SK-N-SH (cell line): ENCODE measurements around the gene UNC13D. TPM values are rescaled to one million over a fixed set of nuclear protein-coding genes. Genes with fewer than 3 reads are reported as not detected.
A peak's percentile ranks its signal among the peaks of the same experiment; 100 is the strongest.

Experiments used
- CTCF ChIA-PET: fragments of 300-600, 350-600 bp; formaldehyde crosslinking; extraction: SDS; loops from one replicate; lab custom pipeline; 2021; lab: Yijun Ruan, JAX
- POLR2A ChIA-PET: fragments of 350-600 bp; sonication (Branson Sonifier 250); formaldehyde crosslinking; extraction: SDS; loops from one replicate; lab custom pipeline; 2020; ENCODE audit warnings: antibody characterized with exemption, inconsistent platforms; lab: Yijun Ruan, JAX
- DNase-seq: peaks from one replicate; pipeline ENCODE4 v3.0.0; 2012
- H2AFZ ChIP-seq: fragments of 200-600 bp; sonication (generic); 2 replicates; pipeline ENCODE4 v1.8.1; 2016; ENCODE audit warnings: antibody characterized with exemption, mild to moderate bottlenecking, low read depth
- H3F3A ChIP-seq: fragments of 200-600 bp; sonication (generic); replicated peaks from 2 replicates; pipeline ENCODE3; 2016; ENCODE audit warnings: antibody characterized with exemption, mild to moderate bottlenecking; ENCODE audit not compliant: insufficient read depth
- H3K27ac ChIP-seq, 2 experiments: fragments of 200-500 bp in 1 of 2; fragments of 200-600 bp in 1 of 2; sonication (Bioruptor generic) in 1 of 2; sonication (generic), shearing (Covaris generic) in 1 of 2; 2 replicates each; pipeline versions ENCODE4 v1.5.1 to v1.6.1; 2014 to 2016; ENCODE audit warnings: low read depth in 2 of 2, inconsistent platforms in 1 of 2, low read length in 1 of 2, mild to moderate bottlenecking in 1 of 2, mixed read lengths in 1 of 2
- H3K27me3 ChIP-seq: fragments of 200-600 bp; sonication (generic), shearing (Covaris generic); 2 replicates; pipeline ENCODE4 v1.6.1; 2016; ENCODE audit warnings: mixed run types; ENCODE audit not compliant: insufficient read depth
- H3K36me3 ChIP-seq, 2 experiments: fragments of 200-500 bp in 1 of 2; fragments of 200-600 bp in 1 of 2; sonication (Bioruptor generic) in 1 of 2; sonication (generic) in 1 of 2; replicated peaks in 1 of 2; 2 replicates each; pipeline versions ENCODE3 to v1.5.1; 2014 to 2016; ENCODE audit warnings: low read length in 1 of 2, mild to moderate bottlenecking in 1 of 2; ENCODE audit not compliant: insufficient read depth in 2 of 2, control insufficient read depth in 1 of 2
- H3K4me1 ChIP-seq, 2 experiments: fragments of 200-500 bp in 1 of 2; fragments of 200-600 bp in 1 of 2; sonication (Bioruptor generic) in 1 of 2; sonication (generic), shearing (Covaris generic) in 1 of 2; 2 replicates each; pipeline versions ENCODE4 v1.5.1 to v1.6.1; 2014 to 2016; ENCODE audit warnings: low read depth in 1 of 2, low read length in 1 of 2, mixed run types in 1 of 2; ENCODE audit not compliant: insufficient read depth in 2 of 2, control insufficient read depth in 1 of 2
- H3K4me2 ChIP-seq: fragments of 200-600 bp; sonication (generic), shearing (Covaris generic); 2 replicates; pipeline ENCODE4 v1.6.1; 2017; ENCODE audit warnings: mixed run types
- H3K4me3 ChIP-seq, 2 experiments: fragments of 200-500 bp in 1 of 2; fragments of 200-600 bp in 1 of 2; sonication (Bioruptor generic) in 1 of 2; sonication (generic), shearing (Covaris generic) in 1 of 2; 2 replicates each; pipeline versions ENCODE4 v1.5.1 to v1.8.1; 2014 to 2016; ENCODE audit warnings: low read depth in 2 of 2, inconsistent platforms in 1 of 2, low read length in 1 of 2, mild to moderate bottlenecking in 1 of 2, mixed read lengths in 1 of 2, moderate library complexity in 1 of 2
- H3K79me2 ChIP-seq: fragments of 200-600 bp; sonication (generic); 2 replicates; pipeline ENCODE4 v1.8.1; 2017; ENCODE audit warnings: mild to moderate bottlenecking; ENCODE audit not compliant: insufficient read depth
- H3K9ac ChIP-seq: fragments of 200-600 bp; sonication (generic); 2 replicates; pipeline ENCODE4 v1.6.1; 2017; ENCODE audit warnings: mixed run types
- H3K9me2 ChIP-seq: fragments of 200-600 bp; sonication (generic); 2 replicates; pipeline ENCODE4 v1.6.1; 2017; ENCODE audit warnings: mixed run types
- H3K9me3 ChIP-seq: fragments of 200-600 bp; sonication (generic); 2 replicates; pipeline ENCODE4 v1.6.1; 2017; ENCODE audit warnings: mixed run types, mild to moderate bottlenecking, moderate library complexity
- H4K20me1 ChIP-seq: fragments of 200-600 bp; sonication (generic); 2 replicates; pipeline ENCODE4 v1.6.1; 2017; ENCODE audit warnings: mild to moderate bottlenecking, mixed run types; ENCODE audit not compliant: insufficient read depth
- ELF1 ChIP-seq: IDR thresholded peaks from 2 replicates; pipeline ENCODE4 v1.4.0; 2012
- EP300 ChIP-seq, 2 experiments: IDR thresholded peaks; 2 replicates each; pipeline versions ENCODE4 v1.4.0 to v1.6.1; 2012; ENCODE audit warnings: borderline replicate concordance in 1 of 2, low read depth in 1 of 2, low read length in 1 of 2
- FOXJ3 ChIP-seq: sonication (generic); formaldehyde crosslinking; IDR thresholded peaks from 2 replicates; pipeline ENCODE4 v1.5.1; 2020; ENCODE audit warnings: mild to moderate bottlenecking, missing genetic modification reagents
- GABPA ChIP-seq: IDR thresholded peaks from 2 replicates; pipeline ENCODE4 v1.4.0; 2012; ENCODE audit warnings: low read depth, mild to moderate bottlenecking
- GATA2 ChIP-seq: sonication (generic); formaldehyde crosslinking; IDR thresholded peaks from 2 replicates; pipeline ENCODE4 v1.5.0; 2020; ENCODE audit warnings: mild to moderate bottlenecking, missing genetic modification reagents
- JUND ChIP-seq: IDR thresholded peaks from 2 replicates; pipeline ENCODE4 v1.4.0; 2012
- NFIC ChIP-seq: IDR thresholded peaks from 2 replicates; pipeline ENCODE4 v1.4.0; 2012; ENCODE audit warnings: borderline replicate concordance
- POLR2AphosphoS5 ChIP-seq: IDR thresholded peaks from 2 replicates; pipeline ENCODE4 v1.6.1; 2012; ENCODE audit warnings: low read depth, low read length
- RAD21 ChIP-seq: IDR thresholded peaks from 2 replicates; pipeline ENCODE4 v1.6.1; 2012; ENCODE audit warnings: mild to moderate bottlenecking, low read length
- RFX5 ChIP-seq: IDR thresholded peaks from 2 replicates; pipeline ENCODE4 v1.6.1; 2012; ENCODE audit warnings: mild to moderate bottlenecking, improper control_type of control experiment, low read length
- RXRA ChIP-seq: IDR thresholded peaks from 2 replicates; pipeline ENCODE4 v1.4.0; 2012; ENCODE audit warnings: low read depth, mild to moderate bottlenecking, borderline replicate concordance
- SMC3 ChIP-seq: IDR thresholded peaks from 2 replicates; pipeline ENCODE4 v1.6.1; 2012; ENCODE audit warnings: low read depth, low read length, improper control_type of control experiment
- TCF12 ChIP-seq: IDR thresholded peaks from 2 replicates; pipeline ENCODE4 v1.4.0; 2012
- USF2 ChIP-seq: fragments of 150-350 bp; IDR thresholded peaks from 2 replicates; pipeline ENCODE4 v1.6.1; 2017; ENCODE audit warnings: antibody characterized with exemption, low read length, low read depth, borderline replicate concordance
- WGBS: methylation state at CpG from one replicate; pipeline ENCODE4 v1.1.6; 2017; ENCODE audit warnings: low lambda C conversion rate; 5-methylcytosine and 5-hydroxymethylcytosine counted together
- polyA plus RNA-seq, 3 experiments: library from polyadenylated mRNA; depleted of rRNA; stranded (reverse); fragments of >200 nt; gene quantifications; 2 replicates each; pipeline ENCODE4 v1.2.3, GENCODE V29; 2012
- TF ChIP-seq, protein P1 (sequence below): fragments of 200-600 bp; sonication (generic); IDR thresholded peaks from 2 replicates; pipeline ENCODE4 v1.6.1; 2017; ENCODE audit warnings: antibody characterized with exemption, mild to moderate bottlenecking, moderate library complexity
- TF ChIP-seq, protein P2 (sequence below): IDR thresholded peaks from 2 replicates; pipeline ENCODE4 v1.4.0; 2012; ENCODE audit warnings: low read depth, borderline replicate concordance
- TF ChIP-seq, protein P3 (sequence below): IDR thresholded peaks from 2 replicates; pipeline ENCODE4 v1.4.0; 2012; ENCODE audit warnings: low read depth
- TF ChIP-seq, protein P4 (sequence below): IDR thresholded peaks from 2 replicates; pipeline ENCODE4 v1.4.0; 2012; ENCODE audit warnings: low read depth, borderline replicate concordance

The UNC13D gene
- polyA plus RNA-seq, 1 of the 3 experiments (the other 2 are of a cell fraction): 0.99 TPM

GRCh38 chr17:75842963-75843576 lies 1.1 kb downstream of the UNC13D start:
- TF ChIP-seq, protein P1, sequence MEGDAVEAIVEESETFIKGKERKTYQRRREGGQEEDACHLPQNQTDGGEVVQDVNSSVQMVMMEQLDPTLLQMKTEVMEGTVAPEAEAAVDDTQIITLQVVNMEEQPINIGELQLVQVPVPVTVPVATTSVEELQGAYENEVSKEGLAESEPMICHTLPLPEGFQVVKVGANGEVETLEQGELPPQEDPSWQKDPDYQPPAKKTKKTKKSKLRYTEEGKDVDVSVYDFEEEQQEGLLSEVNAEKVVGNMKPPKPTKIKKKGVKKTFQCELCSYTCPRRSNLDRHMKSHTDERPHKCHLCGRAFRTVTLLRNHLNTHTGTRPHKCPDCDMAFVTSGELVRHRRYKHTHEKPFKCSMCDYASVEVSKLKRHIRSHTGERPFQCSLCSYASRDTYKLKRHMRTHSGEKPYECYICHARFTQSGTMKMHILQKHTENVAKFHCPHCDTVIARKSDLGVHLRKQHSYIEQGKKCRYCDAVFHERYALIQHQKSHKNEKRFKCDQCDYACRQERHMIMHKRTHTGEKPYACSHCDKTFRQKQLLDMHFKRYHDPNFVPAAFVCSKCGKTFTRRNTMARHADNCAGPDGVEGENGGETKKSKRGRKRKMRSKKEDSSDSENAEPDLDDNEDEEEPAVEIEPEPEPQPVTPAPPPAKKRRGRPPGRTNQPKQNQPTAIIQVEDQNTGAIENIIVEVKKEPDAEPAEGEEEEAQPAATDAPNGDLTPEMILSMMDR: no peak
- TF ChIP-seq NFIC (no peak), RXRA (no peak), RFX5 (no peak), SMC3 (no peak), GATA2 (CRISPR knock-in tag) (no peak), JUND (no peak), ELF1 (no peak), TCF12 (no peak), POLR2AphosphoS5 (no peak), GABPA (no peak), EP300 (IDR thresholded peaks at IDR 0.05; ENCODE audit: borderline replicate concordance in 1 of 2, low read depth in 1 of 2, low read length in 1 of 2) (no peak), RAD21 (no peak), USF2 (no peak), FOXJ3 (CRISPR knock-in tag) (no peak)
- TF ChIP-seq, protein P2, sequence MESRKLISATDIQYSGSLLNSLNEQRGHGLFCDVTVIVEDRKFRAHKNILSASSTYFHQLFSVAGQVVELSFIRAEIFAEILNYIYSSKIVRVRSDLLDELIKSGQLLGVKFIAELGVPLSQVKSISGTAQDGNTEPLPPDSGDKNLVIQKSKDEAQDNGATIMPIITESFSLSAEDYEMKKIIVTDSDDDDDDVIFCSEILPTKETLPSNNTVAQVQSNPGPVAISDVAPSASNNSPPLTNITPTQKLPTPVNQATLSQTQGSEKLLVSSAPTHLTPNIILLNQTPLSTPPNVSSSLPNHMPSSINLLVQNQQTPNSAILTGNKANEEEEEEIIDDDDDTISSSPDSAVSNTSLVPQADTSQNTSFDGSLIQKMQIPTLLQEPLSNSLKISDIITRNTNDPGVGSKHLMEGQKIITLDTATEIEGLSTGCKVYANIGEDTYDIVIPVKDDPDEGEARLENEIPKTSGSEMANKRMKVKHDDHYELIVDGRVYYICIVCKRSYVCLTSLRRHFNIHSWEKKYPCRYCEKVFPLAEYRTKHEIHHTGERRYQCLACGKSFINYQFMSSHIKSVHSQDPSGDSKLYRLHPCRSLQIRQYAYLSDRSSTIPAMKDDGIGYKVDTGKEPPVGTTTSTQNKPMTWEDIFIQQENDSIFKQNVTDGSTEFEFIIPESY: no peak
- TF ChIP-seq, protein P3, sequence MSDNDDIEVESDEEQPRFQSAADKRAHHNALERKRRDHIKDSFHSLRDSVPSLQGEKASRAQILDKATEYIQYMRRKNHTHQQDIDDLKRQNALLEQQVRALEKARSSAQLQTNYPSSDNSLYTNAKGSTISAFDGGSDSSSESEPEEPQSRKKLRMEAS: no peak
- TF ChIP-seq, protein P4, sequence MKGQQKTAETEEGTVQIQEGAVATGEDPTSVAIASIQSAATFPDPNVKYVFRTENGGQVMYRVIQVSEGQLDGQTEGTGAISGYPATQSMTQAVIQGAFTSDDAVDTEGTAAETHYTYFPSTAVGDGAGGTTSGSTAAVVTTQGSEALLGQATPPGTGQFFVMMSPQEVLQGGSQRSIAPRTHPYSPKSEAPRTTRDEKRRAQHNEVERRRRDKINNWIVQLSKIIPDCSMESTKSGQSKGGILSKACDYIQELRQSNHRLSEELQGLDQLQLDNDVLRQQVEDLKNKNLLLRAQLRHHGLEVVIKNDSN: no peak
- H2AFZ ChIP-seq: no peak overlapping the region
- H3K27me3 ChIP-seq: no peaks in the 10 kb centered on the region
- 91% methylated on average over 18 of the region's 22 CpGs for WGBS
- H4K20me1 ChIP-seq: no peaks in the 10 kb centered on the region
- no peak overlapping the region for H3K9ac ChIP-seq
- ChIA-PET CTCF (interaction anchor here (0.8 to 16.1 kb wide), 11 partner anchors 10 to 172 kb away, joined by 4 to 326 read pairs (median 9); partner anchors contain the start of genes GALK1, TRIM47, UNK and WBP2), POLR2A (interaction anchor here (0.9 to 4.8 kb wide), 9 partner anchors 8 to 72 kb away, joined by 3 to 38 read pairs (median 8); partner anchors contain the start of genes UNK and WBP2)
- H3K9me3 ChIP-seq: no peaks in the 10 kb centered on the region
- no peaks in the 10 kb centered on the region for H3F3A ChIP-seq
- H3K4me3 ChIP-seq: no peak overlapping the region; a peak in 1 of 4 replicates
- H3K4me2 ChIP-seq: no peak overlapping the region
- H3K9me2 ChIP-seq: no peaks in the 10 kb centered on the region
- DNase-seq: no peak
- peak overlapping the region in 1 of 2 experiments; percentile 93; a peak in 2 of 4 replicates for H3K27ac ChIP-seq
- H3K4me1 ChIP-seq: peaks cover 4 to 34% of the 10 kb centered on the region in 2 experiments; a peak in 3 of 4 replicates
- no peaks in the 10 kb centered on the region for H3K79me2 ChIP-seq
- H3K36me3 ChIP-seq: peaks cover 5 to 25% of the 10 kb centered on the region in 2 experiments
